Colonic mucosa (tissue), 4 donors: ENCODE measurements around the gene MT1A. TPM values are rescaled to one million over a fixed set of nuclear protein-coding genes. Genes with fewer than 3 reads are reported as not detected.

Source experiments
- DNase-seq: peaks from one replicate; pipeline ENCODE4 v3.0.0-alpha.2; 2020
- H3K27ac ChIP-seq: fragments of 200-600 bp; one replicate; pipeline ENCODE4 v1.8.0; 2021
- H3K27me3 ChIP-seq: fragments of 200-600 bp; one replicate; pipeline ENCODE4 v1.8.0; 2021
- H3K36me3 ChIP-seq: fragments of 200-600 bp; one replicate; pipeline ENCODE4 v1.8.0; 2021
- H3K4me1 ChIP-seq: fragments of 200-600 bp; one replicate; pipeline ENCODE4 v1.8.0; 2021; ENCODE audit warnings: mild to moderate bottlenecking
- H3K4me3 ChIP-seq: fragments of 200-600 bp; one replicate; pipeline ENCODE4 v1.8.0; 2021
- H3K9ac ChIP-seq, 2 donors: one replicate each; pipeline ENCODE4 v1.7.0; 2013; ENCODE audit warnings: control low read depth in 2 of 2, low read depth in 2 of 2, low read length in 2 of 2
- H3K9me3 ChIP-seq: fragments of 200-600 bp; one replicate; pipeline ENCODE4 v1.8.0; 2021
- intact Hi-C: fragments of 100-400 bp; cut with DNase I; formaldehyde crosslinking; loops from one replicate; pipeline ENCODE4 v1.14.1; 2022
- total RNA-seq, 2 donors: library from RNA; stranded (reverse); fragmentation: NEBNext Ultra II Directional in 1 of 2; extraction: Animal tissue kit (Norgen Biotek cat#: 25700) in 1 of 2; gene quantifications; one replicate each; pipeline ENCODE4 v1.2.1, GENCODE V29; 2021
- TF ChIP-seq, protein P1 (sequence below): fragments of 200-600 bp; IDR thresholded peaks from one replicate; pipeline ENCODE4 v1.8.0; 2022; ENCODE audit warnings: antibody characterized with exemption, mild to moderate bottlenecking
- donor health status: healthy.
- donor health status: DM: no; HTN: no; CAD: no.
- donor health status: DM: no; HTN: no; CAD: no.

The MT1A gene
- total RNA-seq, 2 donors from 2014 or later, result 5.5 to 10.2 TPM

DNA sequence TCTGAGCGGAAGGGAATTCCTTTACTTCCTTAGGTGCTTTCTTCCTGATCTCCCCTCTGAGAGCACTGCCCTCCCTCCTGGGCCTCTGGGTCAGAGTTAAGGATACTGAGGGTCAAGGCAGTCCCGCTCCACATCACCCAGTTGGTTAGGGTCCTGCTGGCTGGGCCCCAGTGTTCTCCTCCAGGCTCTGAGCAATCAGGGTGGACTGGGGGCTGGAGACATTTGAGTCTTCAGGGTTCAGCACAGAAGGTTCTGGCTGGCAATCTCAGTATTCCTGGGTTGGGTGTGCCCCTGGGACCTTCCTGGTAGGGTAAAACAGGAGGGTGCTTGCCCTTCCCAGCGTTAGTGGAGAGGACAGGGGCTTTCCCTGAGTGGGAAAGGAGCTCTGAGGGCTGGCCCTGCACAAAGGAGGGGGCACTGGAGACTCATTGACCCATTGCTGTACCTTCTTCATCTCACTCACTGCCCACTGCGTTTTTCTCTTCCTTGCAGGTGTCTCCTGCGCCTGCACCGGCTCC is 5.6 kb upstream of the MT1A start:
- intact Hi-C loops, result no loop called here
- DNase-seq, result no peak
- no peaks in the 10 kb centered on the region for H3K4me1 ChIP-seq
- no peaks in the 10 kb centered on the region for H3K36me3 ChIP-seq
- H3K27me3 ChIP-seq, result peaks cover 12% of the 10 kb centered on the region
- H3K27ac ChIP-seq, result peak overlapping the region; percentile 9
- H3K9me3 ChIP-seq, result no peaks in the 10 kb centered on the region
- H3K9ac ChIP-seq, result peak overlapping the region; percentile 63 to 91
- H3K4me3 ChIP-seq, result peak overlapping the region; percentile 50
- TF ChIP-seq, protein P1, sequence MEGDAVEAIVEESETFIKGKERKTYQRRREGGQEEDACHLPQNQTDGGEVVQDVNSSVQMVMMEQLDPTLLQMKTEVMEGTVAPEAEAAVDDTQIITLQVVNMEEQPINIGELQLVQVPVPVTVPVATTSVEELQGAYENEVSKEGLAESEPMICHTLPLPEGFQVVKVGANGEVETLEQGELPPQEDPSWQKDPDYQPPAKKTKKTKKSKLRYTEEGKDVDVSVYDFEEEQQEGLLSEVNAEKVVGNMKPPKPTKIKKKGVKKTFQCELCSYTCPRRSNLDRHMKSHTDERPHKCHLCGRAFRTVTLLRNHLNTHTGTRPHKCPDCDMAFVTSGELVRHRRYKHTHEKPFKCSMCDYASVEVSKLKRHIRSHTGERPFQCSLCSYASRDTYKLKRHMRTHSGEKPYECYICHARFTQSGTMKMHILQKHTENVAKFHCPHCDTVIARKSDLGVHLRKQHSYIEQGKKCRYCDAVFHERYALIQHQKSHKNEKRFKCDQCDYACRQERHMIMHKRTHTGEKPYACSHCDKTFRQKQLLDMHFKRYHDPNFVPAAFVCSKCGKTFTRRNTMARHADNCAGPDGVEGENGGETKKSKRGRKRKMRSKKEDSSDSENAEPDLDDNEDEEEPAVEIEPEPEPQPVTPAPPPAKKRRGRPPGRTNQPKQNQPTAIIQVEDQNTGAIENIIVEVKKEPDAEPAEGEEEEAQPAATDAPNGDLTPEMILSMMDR, result no peak

DNA sequence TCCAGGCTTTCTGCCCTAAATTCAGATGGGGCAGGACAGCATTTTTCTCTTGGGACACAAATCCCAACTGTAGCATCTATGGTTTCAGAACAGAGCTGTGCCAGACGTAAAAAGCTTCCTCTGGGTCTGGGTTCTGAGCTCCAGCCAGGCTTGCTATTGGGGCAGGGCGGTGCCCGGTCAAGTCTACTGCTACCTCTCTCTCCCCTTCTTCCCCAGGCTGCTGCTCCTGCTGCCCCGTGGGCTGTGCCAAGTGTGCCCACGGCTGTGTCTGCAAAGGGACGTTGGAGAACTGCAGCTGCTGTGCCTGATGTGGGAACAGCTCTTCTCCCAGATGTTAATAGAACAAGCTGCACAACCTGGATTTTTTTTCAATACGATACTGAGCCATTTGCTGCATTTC is 4.9 kb upstream of the MT1A start:
- Histone ChIP-seq H3K9me3 (no peaks in the 10 kb centered on the region), H3K9ac (peak overlapping the region in 1 of 2 donors; percentile 46), H3K27me3 (peaks cover 12% of the 10 kb centered on the region), H3K27ac (no peak overlapping the region), H3K36me3 (no peaks in the 10 kb centered on the region), H3K4me3 (no peak overlapping the region), H3K4me1 (no peaks in the 10 kb centered on the region)
- intact Hi-C loops, result no loop called here
- TF ChIP-seq, protein P1, result no peak
- no peak for DNase-seq

DNA sequence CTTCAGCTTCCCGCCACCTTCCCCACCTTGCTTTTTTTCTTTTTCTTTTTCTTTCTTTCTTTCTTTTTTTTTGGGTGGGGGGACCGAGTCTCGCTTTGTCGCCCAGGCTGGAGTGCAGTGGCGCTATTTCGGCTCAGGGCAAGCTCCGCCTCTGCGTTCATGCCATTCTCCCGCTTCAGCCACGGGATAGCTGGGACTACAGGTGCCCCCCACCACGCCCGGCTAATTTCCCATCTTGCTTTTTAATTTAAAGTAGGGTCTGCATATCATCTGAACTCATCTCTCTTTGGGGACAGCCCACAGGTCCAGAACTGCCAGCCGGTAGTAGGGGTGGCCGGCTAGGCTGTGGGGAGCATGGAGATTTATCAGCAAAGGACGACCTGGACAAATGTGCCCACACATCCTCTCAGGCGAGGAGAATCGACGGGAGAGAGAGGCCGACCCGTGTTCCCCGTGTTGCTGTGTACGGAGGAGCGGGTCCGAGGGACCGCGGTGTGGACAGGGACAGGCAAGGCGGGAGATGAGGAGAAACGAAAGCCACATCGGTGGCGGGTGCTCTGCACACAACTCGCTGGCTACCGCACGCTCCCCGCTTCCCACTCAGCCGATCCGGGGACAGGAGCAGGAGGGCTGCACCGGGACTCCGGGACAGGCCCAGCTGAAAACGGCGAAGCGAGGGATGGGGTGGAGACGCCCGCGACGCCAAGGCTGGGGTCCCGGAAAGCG is 3.6 kb upstream of the MT1A start:
- no peak overlapping the region for H3K4me3 ChIP-seq
- H3K27me3 ChIP-seq, result peaks cover 12% of the 10 kb centered on the region
- intact Hi-C loops, result no loop called here

DNA sequence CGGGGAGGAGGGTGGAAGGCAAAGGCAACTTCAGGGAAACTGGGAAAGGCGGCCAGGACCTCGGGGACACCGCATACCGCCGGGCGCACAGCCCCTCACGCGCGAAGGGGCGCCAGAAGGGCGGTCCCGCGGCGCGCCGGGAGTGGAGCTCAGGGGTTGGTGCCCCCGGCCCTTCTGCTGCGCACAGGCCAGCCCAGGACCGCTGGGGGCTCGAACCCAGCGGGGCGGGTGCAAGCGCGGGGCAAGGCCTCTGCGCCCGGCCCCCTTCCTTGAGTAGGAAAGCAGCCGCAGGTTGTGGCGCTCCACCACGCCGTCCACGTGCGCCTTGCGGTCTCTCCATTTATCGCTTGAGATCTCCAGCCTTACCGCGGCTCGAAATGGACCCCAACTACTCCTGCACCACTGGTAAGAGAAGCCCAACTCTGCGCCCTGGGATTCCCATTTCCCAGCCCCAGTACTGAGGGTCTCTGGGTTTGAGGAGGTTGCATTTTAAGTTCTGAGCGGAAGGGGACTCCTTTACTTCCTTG is 3.0 kb upstream of the MT1A start:
- Histone ChIP-seq H3K36me3 (no peaks in the 10 kb centered on the region), H3K27ac (no peak overlapping the region), H3K9me3 (no peaks in the 10 kb centered on the region), H3K4me1 (no peaks in the 10 kb centered on the region), H3K27me3 (peaks cover 12% of the 10 kb centered on the region), H3K9ac (no peak overlapping the region), H3K4me3 (no peak overlapping the region)
- intact Hi-C loops, result no loop called here
- DNase-seq, result no peak
- TF ChIP-seq, protein P1, result no peak

More for the DNA sequence above, 3.6 kb upstream of the MT1A start:
- Histone ChIP-seq H3K4me1 (no peaks in the 10 kb centered on the region), H3K27ac (no peak overlapping the region), H3K9me3 (no peaks in the 10 kb centered on the region), H3K9ac (no peak overlapping the region), H3K36me3 (no peaks in the 10 kb centered on the region)
- TF ChIP-seq, protein P1, result no peak
- DNase-seq, result no peak

DNA sequence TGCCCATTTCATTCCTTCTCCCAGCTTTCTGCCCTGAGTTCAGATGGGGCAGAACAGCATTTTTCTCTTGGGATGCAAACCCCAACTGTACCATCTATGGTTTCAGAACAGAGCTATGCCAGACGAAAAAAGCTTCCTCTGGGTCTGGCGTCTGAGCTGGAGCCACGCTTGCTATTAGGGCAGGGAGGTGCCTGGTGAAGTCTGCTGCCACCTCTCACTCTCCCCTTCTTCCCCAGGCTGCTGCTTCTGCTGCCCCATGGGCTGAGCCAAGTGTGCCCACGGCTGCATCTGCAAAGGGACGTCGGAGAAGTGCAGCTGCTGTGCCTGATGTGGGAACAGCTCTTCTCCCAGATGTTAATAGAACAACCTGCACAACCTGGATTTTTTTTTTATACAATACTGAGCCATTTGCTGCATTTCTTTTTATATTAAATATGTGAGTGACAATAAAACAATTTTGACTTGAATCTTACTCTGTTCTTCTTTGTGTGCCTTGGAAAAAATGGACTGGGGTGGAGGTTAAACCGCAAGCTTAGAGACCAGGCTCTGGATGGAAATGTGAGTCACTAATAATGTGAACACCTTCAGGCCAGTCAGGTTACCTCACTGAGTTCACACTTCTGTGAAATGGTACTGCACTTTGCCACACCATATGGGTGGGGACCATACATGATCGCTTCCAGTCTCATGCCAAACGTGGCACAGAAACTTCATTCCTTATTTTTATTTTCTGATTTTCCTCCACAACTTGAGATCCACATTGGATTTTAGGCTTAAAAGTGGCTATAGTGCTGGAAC is 1.7 kb upstream of the MT1A start:
- no peak overlapping the region for H3K27ac ChIP-seq
- no peaks in the 10 kb centered on the region for H3K4me1 ChIP-seq
- peaks cover 12% of the 10 kb centered on the region for H3K27me3 ChIP-seq

More for the DNA sequence above, 1.7 kb upstream of the MT1A start:
- no peak for DNase-seq
- Histone ChIP-seq H3K36me3 (no peaks in the 10 kb centered on the region), H3K9ac (no peak overlapping the region), H3K9me3 (no peaks in the 10 kb centered on the region), H3K4me3 (no peak overlapping the region)
- TF ChIP-seq, protein P1, result no peak
- intact Hi-C loops, result no loop called here
